Subcutaneous adipose tissue (tissue), 4 donors: ENCODE results near the gene NUPR1. TPM values are rescaled to one million over a fixed set of nuclear protein-coding genes. Genes with fewer than 3 reads are reported as not detected.

ENCODE experiments used
- CTCF ChIP-seq: fragments of 450-650 bp; IDR thresholded peaks from one replicate; pipeline ENCODE4 v1.5.1; 2016; ENCODE audit warnings: low read depth, mild to moderate bottlenecking, control low read depth, antibody characterized with exemption, moderate library complexity
- total RNA-seq, 4 donors: library from RNA; depleted of rRNA; stranded (reverse); fragments of >200 nt; gene quantifications; one replicate each; pipeline ENCODE4 v1.1.0, GENCODE V29; 2016

The NUPR1 gene
- total RNA-seq, 4 donors from 2014 or later: 27.9 to 66.6 (median 61.5) TPM

DNA sequence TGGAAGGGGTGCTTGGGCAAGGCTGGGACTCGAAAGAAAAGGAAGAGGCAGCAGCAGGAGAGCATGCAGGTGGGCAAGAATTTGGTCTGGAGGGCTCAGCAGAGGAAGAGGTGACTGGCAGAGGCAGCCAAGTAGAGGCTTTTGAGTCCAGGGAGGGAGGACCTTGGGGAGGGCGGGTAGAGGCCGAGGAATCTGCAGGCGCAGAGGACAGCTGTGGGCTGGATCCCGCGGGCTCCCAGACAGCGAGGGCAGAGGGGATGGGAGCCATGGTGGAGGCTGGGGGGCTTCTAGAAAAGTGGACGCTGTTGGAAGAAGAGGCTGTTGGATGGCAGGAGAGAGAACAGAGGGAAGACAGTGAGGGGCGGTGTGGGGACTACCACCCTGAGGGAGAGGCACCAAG lies 41.4 kb downstream of the NUPR1 start:
- TF ChIP-seq CTCF: no peak

DNA sequence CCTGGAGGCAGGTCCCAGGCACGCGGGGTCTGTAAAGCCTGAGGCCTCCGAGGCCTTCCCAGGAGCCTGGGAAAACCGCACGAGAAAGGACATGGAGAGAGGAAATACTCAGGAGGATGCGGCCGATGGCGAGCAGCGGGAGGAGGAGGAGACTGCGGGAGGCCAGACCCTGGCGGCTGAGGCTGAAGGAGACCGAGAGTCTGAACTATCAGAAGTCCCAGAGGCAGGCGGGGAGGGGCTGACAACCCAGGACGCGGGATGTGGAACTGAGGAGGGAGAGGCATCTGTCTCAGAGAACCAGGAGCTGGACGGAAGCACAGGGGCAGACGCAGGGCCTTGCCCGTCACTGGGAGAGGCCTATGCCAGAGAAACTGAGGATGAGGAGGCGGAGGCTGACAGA lies 41.9 kb downstream of the NUPR1 start:
- TF ChIP-seq CTCF: no peak

DNA sequence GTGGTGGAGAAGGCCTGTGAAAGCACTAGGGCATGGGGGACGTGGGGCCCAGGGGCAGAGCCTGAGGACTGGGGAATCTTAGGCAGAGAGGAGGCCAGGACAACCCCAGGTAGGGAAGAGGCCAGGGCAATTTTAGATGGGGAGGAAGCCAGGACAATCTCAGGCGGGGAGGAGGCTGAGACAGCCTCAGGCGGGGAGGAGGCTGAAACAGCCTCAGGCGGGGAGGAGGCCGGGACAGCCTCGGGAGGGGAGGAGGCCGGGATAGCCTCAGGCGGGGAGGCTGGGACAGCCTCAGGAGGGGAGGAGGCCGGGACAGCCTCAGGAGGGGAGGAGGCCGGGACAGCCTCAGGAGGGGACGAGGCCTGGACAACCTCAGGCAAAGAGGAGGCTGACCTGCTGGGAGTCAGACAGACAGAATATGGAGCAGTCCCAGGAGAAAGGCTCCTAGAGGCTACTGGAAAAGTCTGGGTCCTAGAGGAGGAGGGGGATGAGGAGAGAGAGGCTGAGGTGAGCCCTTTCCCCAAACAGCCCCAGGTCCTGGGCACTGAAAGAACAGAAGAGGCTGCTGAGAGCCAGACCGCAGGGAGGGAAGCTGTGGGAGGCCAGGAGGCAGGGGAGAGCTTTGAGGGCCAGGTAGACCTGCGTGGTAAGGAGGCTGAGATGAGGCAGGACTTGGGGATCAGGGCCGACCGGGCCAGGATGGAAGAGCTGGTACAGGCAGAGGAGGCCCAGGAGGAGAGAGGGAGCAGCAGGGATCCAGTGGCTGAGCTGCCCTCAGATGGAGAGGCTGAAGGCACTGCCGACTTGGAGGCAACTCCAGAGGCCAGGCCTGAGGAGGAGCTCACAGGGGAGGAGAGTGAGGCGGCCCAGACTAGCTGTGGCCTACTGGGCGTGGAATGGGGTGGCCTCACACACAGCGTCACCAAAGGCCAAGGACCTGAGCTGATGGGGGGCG lies 42.7 kb downstream of the NUPR1 start:
- no peak for TF ChIP-seq CTCF

GRCh38 chr16:28495098-28495793 lies 43.5 kb downstream of the NUPR1 start:
- no peak for TF ChIP-seq CTCF

DNA sequence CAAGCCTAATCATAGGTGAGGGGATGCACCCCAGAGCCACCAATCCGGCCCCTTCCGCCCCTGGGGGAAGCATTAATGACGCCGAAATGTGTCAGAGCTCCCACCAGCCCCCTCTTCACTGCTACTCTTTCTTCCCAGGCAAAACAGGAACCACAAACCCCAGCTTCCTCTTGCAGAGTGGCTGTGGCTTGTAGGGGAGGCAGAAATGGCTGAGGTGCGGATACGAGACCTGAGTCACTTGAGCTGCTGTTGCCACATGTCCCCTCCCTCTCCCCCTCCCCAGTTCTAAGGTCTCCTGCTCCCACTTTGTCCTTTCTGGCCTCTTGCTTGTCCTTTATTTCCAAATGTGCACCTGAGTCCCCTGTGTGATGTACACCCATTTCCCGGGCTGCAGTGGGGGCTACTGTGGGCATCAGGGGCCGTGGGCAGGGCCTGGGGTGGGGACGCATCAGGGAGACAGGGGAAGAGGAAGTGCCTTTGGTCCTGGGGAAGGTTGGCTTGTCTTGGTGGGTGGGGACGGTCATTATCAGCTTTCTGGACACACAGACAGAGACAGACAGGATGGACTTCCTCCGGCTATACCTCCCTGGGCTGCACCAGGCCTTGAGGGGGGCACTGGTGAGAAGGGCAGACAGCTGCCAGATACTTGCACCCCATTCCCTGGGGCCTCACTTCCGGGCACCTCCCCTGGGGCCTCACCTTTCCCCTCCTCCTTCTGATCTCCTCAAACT lies 44.5 kb downstream of the NUPR1 start, which contains the start of gene APOBR:
APOBR (plus strand) TSS at position 523 of the 731 bp plus-strand sequence; CDS start at position 562, 39 bp downstream.
- no peak for TF ChIP-seq CTCF

GRCh38 chr16:28492511-28492910 lies 46.3 kb downstream of the NUPR1 start:
- TF ChIP-seq CTCF: no peak
